ENCODE data around the gene MYL3. TPM values are rescaled to one million over a fixed set of nuclear protein-coding genes. Genes with fewer than 3 reads are reported as not detected.
"Not testable (repeated sequence)": the region's sequence is repeated elsewhere in the genome, so short reads cannot be mapped to it uniquely, and the experiment has no call there.

The MYL3 gene
- total RNA-seq, 1 experiment from 2014 or later: not detected

DNA sequence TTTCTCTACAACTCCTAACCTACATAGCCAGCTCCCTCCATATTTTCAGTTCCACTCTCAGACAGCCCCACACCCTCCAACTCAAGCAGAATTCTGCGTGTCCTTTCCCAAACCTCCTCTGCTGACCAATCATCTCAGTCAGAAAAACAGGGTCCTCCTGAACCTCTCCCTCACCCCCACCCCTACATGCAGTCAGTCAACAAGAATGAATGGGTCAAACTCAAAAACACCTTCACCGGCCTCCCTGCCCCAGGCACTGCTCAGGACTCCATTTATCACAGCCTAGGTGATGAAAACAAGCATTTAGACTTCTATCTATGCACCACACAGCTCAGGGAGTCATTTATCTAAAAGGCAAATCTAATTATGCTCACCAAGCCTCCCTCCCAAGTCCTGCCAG lies 32.4 kb downstream of the MYL3 start:
- no peak for DNase-seq (ENCODE audit: low spot score)

- no peak for DNase-seq (ENCODE audit: low spot score)
These were observed 33.5 kb downstream of the MYL3 start for GRCh38 chr3:46829699-46830208.

GRCh38 chr3:46825450-46825849 lies 37.8 kb downstream of the MYL3 start:
- DNase-seq (ENCODE audit: low spot score): no peak

DNA sequence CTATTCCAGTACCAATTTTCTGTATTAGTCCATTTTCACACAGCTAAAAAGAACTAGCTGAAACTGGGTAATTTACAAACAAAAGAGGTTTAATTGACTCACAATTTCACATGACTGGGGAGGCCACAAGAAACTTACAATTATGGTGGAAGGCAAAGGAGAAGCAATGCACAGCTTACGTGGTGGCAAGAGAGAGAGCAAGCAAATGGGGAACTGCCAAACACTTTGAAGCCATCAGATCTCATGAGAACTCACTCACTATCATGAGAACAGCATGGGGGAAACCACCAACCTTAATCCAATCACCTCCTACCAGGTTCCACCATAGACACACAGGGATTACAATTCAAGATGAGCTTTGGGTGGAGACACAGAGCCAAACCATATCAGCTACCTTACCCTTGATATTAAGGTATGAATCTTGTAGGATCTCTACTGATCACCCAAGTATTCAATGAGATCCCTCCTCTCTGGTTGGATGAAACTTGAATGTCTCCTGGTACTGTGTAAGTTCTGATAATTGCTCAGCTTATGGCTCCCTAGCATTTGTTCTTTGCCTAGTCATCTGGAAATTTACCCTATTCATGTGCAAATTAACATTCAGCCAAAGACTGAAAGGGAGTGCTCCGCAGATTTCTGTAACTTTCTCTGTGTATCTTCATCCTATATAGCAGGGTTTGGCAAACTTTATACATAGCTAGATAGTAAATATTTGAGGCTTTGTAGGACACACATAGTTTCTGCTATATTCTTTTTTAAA lies 38.9 kb downstream of the MYL3 start:
- no peak for DNase-seq (ENCODE audit: low spot score)

DNA sequence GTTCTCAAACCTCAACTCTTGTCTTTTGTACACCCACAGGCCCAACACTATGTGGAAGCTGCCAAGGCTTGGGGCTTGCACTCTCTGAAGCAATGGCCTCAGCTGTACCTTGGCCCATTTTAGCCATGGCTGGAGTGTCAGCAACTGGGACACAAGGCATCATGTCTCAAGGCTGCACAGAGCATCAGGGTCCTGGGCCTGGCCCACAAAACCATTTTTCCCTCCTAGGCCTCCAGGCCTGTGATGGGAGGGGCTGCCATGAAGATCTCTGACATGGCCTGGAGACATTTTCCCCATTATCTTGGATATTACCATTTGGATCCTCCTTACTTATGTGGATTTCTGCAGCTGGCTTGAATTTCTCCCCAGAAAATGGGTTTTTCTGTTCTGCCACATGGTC lies 39.9 kb downstream of the MYL3 start:
- not testable (repeated sequence) for DNase-seq (ENCODE audit: low spot score)

DNA sequence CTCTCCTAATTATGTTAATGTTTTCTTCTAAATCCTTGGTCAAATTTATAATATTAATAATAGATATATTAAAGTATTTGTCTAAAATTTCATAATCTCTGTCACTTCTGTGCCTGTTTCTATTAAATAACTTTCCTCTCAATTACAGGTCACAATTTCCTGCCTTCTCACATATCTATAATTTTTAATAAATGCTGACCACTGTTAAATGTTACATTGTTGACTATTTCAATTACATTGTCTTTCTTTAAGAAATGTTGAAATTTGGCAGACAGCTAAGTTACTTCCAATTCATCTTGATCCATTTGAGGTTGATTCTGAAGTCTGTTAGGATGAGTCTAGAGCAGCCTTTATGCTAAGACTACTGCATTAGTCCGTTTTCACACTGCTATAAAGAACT lies 41.7 kb downstream of the MYL3 start:
- DNase-seq (ENCODE audit: low spot score): no peak

DNA sequence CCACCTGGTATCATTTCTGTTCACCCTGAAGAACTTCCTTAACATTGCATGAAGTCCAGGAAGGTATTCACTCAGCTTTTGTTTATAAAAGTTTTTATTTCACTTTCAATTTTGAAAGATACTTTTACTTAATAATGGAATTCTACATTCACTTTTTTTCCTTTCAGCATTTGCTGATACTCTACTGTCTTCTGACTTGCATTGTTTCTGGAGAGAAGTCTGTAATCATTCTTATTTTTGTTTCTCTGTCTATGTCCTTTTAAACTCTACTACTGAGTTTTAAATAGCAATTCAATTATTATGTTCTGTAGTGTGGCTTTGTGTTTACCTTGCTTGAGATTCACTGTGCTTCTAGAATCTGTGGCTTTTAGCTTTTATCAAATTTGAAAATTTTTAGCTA lies 42.4 kb downstream of the MYL3 start:
- DNase-seq (ENCODE audit: low spot score): no peak

- DNase-seq (ENCODE audit: low spot score): no peak
These were observed 50.9 kb downstream of the MYL3 start for GRCh38 chr3:46812237-46812791.

GRCh38 chr3:46811615-46812236 lies 51.5 kb downstream of the MYL3 start:
- DNase-seq (ENCODE audit: low spot score): no peak

DNA sequence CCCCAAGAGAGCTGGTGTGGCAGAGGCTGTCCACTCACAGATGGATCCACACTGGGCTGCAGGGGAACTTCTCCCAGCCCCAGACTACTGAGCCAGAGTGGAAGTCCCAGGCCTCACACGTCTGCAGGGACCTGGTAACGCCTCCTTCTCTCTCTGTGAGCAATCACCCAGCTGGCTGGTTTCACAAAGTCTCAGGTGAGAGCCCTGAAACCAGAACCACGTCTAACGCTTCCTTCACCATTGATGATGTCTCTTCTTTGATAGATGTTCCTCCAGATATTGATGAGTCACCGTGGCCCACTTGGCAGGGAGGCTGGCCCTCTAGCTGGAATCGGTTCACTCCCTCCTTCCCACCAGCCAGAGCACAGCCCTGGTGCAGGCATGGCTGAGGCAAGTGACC lies 54.5 kb downstream of the MYL3 start:
- DNase-seq (ENCODE audit: low spot score): not testable (repeated sequence)

Other genes with a start within 250 kb of the MYL3 start
- 0.25 and 0.39 TPM in 2 replicates for gene ALS2CL, start 169.8 kb downstream of the MYL3 start, total RNA-seq (2014; rRNA removed; shearing (Covaris generic))
- gene TMIE, start 162.1 kb downstream of the MYL3 start, total RNA-seq (2014; rRNA removed; shearing (Covaris generic)): not detected in 2 replicates
- not detected in 2 replicates for gene PRSS50, start 145.6 kb downstream of the MYL3 start, total RNA-seq (2014; rRNA removed; shearing (Covaris generic))
- gene PTH1R, start 14.3 kb upstream of the MYL3 start, total RNA-seq (2014; rRNA removed; shearing (Covaris generic)): 0.43 TPM in 1 of 2 replicates, not detected in the other
- 15.1 and 16.0 TPM in 2 replicates for gene CCDC12, start 113.3 kb upstream of the MYL3 start, total RNA-seq (2014; rRNA removed; shearing (Covaris generic))
- gene NBEAL2, start 116.2 kb upstream of the MYL3 start, total RNA-seq (2014; rRNA removed; shearing (Covaris generic)): 3.3 and 4.0 TPM in 2 replicates

All from H4 (cell line).